Dedifferentiated amniotic fluid mesenchymal stem cell (primary cell): Measurements from ENCODE around the gene MDM2.

ENCODE experiments used
- DNase-seq: peaks from one replicate; pipeline ENCODE4 v3.0.0-alpha.2; 2016; ENCODE audit errors: extremely low spot score

Gene MDM2

DNA sequence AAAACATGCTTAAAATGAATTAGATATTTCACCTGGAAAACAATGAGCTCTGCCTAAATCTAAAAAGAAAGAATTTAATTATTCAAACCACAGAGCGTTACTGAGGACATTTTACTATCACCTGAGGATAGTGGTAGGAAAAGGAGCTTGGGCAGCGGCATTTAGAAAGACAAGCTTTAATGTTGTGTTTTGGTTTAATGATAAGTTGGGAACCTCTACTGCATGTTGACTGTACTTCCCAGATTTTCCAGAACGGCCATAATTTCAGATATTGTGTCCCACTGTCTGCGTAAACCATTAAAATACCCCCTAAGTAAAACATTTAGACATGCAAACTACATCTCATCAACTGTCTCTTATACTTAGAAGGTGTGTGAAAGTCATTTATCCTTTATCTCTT is 69.6 kb downstream of the MDM2 start:
- no peak for DNase-seq

DNA sequence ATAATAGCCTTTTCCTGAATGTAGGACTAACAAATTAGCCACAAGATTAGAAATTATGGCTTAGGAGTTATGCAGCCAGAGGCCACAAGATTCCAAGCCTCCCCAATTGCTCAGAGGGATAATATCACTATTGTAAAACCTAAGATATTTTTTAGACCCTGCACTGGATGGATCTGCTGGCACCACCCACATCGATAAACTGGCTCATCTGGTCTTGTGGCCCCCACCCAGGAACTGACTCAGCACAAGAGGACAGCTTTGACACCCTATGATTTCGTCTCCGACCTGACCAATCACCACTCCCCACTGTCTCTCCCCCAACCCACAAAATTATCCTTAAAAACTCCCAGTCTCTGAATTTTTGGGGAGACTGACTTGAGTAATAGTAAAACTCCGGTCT is 70.3 kb downstream of the MDM2 start:
- no peak for DNase-seq

DNA sequence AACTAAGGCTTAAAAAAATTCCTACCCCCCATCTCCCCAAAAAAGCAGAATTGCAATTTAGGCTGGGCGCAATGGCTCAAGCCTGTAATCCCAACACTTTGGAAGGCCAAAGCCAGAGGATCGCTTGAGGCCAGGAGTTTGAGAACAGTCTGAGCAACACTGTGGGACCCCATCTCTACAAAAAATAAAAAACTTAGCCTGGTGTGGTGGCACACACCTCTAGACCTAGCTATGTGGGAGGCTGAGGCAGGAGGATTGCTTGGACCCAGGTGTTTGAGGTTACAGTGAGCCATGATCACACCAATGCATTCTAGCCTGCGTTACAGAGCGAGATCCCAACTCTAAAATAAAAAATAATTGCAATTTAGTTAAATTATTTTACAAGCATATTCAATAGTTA is 70.9 kb downstream of the MDM2 start:
- no peak for DNase-seq

DNA sequence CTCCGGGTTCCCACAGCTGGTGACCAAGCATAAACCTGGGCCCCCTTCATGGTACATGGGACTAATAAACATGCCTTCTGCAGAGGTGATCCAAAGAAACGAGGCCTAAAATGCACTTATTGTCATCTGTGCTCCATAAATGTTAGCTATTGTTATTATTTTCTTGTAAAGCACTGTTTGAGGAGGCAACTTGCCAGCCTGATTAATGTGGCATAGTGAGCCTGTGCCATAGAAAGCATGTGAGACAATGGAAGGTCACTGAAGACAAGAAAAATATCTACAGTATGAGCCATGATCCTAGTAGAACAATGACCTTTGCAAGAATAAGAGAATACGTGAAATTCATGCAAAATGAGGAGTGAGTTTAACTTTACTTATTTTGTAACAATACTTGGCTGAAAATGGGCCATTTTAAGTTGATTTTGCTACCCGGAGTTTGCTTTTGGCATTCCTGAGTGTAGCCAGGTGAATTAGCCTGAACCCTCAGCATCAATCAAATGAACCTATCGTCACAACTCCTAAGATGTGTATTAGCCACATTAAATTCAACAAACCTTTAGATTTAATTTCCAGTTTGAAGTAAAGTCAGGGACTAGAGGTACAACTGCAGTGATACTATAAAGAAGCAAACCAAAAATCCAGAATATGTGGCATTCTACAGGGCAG is 72.8 kb downstream of the MDM2 start:
- DNase-seq = no peak

DNA sequence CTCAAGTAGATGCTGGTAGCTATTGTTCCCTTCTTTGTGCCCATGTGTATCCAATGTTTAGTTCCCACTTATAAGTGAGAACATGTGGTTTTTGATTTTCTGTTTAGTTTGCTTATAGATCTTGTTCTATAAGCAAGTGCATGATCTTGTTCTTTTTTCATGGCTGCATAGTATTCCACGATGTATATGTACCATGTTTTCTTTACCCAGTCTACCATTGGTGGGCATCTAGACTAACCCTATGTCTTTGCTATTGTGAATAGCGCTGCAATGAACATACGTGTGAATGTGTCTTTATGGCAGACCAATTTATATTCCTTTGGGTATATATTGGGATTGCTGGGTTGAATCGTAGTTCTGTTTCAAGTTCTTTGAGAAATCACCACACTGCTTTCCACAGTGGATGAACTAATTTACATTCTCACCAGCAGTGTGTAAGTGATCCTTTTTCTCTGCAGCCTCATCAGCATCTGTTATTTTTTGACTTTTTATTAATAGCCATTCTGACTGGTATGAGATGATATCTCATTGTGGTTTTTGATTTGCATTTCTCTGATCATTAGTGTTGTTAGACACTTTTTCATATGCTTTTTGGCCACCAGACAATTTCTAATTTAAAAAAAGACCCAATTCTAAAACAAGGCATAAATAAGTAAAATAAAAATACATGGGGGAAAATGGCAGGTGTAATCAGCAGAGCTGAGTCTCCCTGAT is 74.4 kb downstream of the MDM2 start:
- DNase-seq = no peak

DNA sequence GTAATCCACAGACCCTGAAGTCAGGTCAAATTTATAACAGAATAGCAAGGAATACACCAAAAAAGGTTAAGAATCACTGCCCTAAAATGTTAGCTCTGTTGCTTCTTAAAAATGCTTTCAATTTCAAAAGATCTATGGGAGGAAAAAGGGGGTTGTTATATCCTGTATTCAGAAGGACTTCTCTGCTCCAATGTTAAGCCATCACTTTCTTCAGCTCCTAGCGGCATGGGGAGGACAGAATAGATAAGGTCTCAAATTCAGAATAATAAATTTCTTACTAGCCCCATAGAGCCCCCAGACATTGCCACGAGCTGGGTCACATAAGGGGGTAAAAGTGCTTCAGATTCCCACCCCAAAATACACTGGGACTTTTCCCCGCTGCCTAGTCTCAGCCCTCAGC is 75.2 kb downstream of the MDM2 start:
- DNase-seq = no peak

DNA sequence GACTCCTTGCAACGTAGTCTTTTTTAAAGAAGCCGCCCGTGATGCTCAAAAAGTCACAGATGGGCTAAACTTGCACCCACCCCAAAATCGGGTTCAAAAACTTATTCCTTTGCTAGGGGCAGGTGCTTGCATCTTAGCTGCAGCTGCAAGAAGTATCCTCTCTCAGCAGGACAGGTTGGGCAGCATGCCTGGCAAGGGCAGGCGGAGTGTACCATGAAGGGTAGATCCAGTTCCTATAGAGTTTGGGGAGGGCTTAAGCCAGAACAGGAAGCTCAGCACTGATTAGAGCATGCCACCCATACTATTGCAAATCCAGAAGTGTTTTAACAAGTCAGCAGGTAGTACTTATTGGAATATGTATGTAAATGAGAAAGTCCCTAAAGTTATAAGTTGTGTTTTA is 76.3 kb downstream of the MDM2 start:
- DNase-seq = no peak

DNA sequence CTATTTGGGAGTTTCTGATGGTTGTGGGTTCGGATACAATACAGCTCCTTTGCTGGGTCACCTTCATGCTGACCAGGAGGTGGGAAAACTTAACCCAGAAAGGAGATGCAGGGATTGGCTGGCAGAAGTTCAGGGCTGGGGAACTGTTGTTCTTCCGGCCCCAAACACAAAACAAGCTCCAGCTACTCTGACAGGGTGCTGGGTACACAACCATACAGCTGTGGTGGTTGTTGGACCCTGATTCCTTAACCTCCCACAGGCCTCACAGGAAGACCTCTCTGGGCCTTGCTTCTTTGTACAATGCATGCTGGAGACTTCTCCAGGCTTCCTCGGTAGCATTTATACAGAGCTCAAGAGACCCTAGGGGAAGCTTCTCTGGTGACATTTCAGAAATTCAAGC is 77.4 kb downstream of the MDM2 start:
- DNase-seq = no peak

DNA sequence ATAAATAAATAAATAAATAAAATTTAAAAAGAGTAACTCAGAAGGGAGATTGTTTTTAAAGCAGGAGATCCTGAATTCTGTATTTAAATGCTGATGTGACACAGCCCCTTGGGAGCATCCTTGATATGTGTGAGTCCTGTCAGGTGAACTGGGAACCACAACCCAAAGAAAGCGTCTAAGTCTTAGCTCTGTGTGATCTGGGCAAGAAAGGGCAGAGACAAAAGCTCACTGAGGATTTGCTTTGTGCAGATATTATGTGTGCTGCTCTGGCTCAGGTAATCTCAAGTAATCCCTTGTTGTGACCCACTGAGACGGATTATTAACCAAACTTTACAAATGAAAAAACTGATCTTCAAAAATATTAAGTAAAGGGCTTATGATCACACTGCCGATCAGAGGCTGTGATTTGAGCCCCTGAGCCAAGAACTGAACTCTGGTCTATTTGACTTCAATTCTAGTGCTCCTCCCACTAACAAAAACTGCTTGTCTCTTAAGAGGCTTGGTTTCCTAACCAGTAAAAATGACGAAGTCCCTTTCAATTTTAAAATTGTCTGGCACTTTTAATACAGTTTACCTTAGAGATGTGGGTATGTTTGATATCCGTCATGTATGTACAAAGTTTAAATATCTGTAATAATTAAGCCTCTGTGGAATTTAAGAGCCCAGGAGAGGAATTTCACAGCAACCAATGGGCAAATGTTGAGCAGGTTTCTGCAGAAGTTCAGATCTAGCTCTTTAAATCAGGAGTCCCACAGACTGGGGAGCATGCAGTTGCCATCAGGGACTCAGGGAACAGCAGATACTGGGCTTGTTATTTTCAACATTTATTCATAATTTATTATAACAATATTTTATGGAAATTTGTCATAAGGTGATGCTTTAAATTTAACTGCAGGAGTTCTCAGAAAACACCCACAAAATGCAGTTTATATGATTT is 78.9 kb downstream of the MDM2 start:
- no peak for DNase-seq

DNA sequence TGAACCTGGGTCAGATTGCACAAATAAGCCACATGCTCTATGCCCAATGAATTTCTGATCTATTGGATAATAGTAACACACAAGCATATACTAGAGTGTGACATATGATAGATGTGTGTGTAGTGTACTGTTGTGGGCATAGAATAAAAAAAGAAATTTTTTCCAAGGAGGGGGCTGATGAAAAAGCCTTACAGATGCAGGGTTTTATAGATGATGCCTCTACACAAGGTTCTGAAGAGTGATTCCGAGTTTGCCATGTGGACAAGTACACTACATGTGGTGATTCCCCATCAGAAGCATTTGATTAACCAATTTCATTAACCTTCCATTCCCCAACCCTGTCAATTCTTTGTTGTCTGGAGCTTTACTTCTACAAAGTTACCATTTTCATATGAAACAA is 79.7 kb downstream of the MDM2 start:
- no peak for DNase-seq

DNA sequence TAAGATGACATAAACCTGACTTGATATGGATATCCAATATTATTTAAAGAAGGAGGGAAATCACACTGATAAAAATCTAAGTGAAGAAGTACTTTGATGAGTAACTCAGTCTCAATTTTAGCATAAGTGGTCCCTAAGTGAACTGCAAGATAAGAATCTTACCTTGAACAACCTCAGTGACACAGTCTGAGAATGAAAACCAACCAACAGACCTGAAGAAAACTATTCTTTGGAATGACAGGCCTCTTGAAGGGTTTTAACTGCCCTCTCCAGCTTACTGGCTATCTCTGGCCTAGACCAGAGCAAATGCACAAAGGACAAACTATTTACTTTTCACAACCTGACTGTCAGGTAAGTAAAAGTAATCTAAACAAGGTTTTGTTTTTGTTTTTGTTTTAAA is 80.3 kb downstream of the MDM2 start:
- DNase-seq = no peak

DNA sequence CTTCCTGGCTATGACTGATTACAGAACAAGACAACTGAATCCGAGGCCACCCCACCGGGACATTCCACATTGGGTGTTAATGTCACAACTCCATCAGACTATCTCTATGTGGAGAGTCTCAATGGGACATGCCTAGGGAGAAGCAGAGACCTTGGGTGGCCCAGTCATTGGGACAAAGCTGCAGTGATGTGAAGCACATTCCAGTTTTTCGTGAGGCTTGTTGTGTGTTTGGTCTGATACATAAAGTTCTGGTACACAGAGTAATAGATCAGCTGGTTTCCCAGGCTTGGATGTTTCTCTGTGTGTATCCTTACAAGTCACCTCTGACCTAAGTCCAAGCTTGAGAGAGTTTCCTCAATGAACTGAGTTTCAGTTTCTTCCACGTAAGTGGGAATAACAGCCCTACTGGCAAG is 82.7 kb downstream of the MDM2 start:
- DNase-seq = no peak

DNA sequence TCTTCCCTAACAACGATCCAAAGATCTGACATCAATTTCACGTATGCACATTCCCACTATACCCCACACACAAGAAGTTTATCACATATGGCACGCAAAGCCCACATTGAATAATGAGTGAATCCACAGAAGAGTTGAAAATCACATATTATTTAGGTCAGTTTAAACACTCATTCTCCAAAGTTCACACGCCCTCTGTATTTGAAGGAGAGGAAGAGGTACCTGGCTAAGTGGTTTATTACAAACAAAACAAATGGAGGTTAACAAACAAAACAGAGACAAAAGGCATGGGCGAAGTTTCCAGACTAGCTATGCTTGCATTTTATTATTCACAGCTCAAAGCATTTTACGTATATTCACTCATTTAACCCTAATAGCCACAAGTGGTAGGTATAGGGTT is 83.2 kb downstream of the MDM2 start:
- no peak for DNase-seq

DNA sequence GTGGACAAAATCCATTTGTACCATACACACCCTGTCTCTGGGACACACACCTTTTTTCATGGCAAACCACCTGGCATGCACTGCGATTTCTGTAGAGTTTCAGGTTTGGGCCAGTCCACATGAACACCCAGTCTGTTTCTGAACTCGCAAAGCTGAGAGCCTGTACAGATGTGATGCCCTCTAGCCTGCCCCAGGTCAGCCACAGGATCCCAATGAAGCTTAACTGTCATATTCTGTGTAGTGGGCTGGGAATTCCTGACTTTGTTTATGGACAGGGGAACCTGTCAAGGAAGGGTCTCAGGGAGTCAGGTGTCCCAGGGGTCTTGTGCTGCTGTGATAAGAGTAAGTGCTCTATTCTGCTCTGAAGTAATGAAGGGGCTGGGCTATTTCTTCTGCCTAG is 85.2 kb downstream of the MDM2 start:
- no peak for DNase-seq

DNA sequence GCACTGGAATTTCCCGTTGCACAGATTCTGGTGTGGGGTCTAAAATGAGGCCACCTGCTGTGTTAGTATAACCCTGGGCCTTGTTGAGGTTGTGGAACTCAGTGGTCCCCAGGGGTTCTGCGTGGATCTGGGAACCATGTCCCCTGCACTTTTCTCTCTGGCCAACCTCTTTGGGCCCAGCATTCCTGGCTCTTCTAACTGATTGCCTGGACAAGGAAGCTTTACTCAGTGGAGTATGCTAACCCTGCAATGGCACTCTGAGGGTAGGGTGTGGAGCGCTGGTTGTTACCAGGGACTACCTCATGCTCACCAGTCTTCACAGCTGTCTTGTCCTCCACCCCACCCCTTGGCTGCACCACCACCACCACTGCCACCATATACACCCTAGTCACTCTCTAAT is 85.8 kb downstream of the MDM2 start:
- no peak for DNase-seq

DNA sequence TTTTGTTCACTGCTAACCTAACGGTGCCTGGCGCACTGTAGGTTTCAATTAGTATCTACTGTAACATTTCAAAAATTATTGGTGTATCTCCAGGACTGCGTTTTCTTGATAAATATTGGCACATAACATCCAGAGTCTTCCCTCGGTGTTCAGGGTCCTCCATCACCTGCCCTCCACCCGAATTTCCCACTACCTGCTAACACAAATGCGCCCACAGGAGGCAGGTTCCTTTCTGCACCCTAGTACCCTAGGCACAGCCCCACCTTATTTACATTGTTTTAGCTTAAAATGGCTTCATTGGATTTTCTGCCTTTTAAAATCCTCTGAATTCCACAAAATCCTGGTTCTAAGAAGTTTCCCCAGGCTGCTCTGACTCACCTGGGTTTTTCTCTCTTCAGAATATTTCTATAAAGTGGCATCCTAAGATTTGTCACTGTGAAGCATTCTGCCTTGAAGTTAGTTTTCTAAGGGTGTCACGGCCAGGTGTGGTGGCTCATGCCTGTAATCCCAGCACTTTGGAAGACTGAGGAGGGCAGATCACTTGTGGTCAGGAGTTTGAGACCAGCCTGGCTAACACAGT is 86.4 kb downstream of the MDM2 start:
- no peak for DNase-seq

DNA sequence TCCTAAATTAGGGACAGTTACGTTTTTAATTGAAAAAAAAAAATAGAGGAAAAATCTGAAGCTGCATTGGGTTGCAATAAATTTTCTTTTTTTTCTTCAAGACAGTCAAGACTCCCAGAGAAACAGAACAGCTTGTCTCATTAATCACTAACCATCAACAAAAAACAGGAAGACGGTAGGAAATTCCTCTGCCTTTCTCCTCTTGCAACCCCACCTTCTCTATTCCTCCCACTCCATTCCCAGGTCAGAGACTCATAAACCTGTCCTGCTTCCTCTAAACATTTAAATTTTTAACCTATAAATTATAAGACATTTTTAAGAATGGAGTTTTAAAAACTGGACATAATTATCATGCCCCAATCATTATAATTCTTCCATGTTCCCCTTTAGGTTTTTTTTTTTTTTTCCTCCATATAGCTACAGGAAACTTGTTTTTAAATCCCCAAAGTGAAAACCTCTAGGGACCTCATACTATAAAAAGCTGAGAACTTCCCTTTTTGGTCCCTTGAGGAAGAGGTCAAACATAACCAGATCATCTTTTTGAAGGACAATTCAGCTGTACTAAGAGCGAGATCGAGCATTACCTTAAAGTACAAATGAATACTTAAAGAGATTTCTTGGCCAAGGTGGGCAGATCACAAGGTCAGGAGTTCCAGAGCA is 89.0 kb downstream of the MDM2 start:
- DNase-seq = no peak

DNA sequence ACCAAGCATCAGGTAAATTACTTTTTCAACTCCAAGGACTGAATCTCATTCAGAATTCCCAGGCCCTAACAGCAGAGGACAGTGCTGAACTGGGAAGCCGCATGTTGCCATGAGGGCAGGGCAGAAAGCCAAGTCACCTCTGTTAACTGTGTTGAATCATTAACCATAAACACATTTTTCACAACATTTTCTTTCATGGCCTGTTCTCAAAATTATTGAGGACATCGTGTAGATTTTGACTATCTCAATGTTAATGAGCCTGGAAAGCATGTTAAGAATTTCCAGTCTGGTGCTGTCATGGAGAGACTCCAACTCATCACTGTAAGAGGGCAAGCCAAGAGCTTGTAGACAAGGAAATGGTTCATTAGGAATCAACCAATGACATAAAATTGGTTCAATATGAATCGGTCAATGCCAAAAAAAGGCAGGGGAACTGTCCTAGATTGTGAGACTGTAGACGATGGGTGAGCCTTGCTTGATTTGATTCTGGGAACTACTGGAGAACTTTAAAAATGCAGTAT is 91.3 kb downstream of the MDM2 start:
- DNase-seq = no peak

DNA sequence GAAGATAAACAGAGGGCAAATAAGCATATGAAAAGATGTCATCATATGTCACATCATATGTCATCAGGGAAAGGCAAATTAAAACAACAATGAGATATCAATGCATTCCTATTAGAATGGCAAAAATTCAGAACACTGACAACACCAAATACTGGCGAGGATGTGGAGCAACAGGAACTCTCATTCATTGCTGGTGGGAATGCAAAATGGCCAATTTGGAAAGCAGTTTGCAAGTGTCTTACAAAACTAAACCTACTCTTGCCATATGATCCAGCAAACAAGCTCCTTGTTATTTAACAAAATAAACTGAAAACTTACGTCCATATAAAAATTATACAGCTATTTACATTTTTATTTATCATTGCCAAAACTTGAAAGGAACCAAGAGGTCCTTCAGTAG is 92.3 kb downstream of the MDM2 start:
- DNase-seq = no peak
